K562 (cell line): Measurements from ENCODE around the gene NDUFAF8. TPM values are rescaled to one million over a fixed set of nuclear protein-coding genes. Genes with fewer than 3 reads are reported as not detected.

Source experiments
- FOXP1 ChIP-seq: sonication (generic); formaldehyde crosslinking; IDR thresholded peaks from 2 replicates; pipeline ENCODE4 v1.8.0; 2022; ENCODE audit warnings: mild to moderate bottlenecking, missing genetic modification reagents
- GMEB1 ChIP-seq: fragments of 250-450 bp; sonication (Bioruptor Pico); IDR thresholded peaks from 2 replicates; pipeline ENCODE4 v1.4.0; 2020; ENCODE audit warnings: mild to moderate bottlenecking
- GTF2E2 ChIP-seq: fragments of 200-800 bp; sonication (Bioruptor generic); IDR thresholded peaks from 2 replicates; pipeline ENCODE4 v1.6.1; 2016; ENCODE audit warnings: missing genetic modification characterization, missing compliant biosample characterization
- HIVEP1 ChIP-seq: fragments of 250-450 bp; sonication (Bioruptor Pico); IDR thresholded peaks from 2 replicates; pipeline ENCODE4 v1.4.0; 2020; ENCODE audit warnings: mild to moderate bottlenecking
- HNRNPL ChIP-seq: fragments of 200-400 bp; formaldehyde crosslinking; IDR thresholded peaks from 2 replicates; pipeline ENCODE4 v1.6.1; 2017; ENCODE audit warnings: low read depth, mild to moderate bottlenecking, low read length
- ILF3 ChIP-seq: fragments of 450-650 bp; IDR thresholded peaks from 2 replicates; pipeline ENCODE4 v1.6.1; 2018; ENCODE audit warnings: antibody characterized with exemption, mild to moderate bottlenecking, moderate library complexity, borderline replicate concordance
- IRF1 ChIP-seq: sonication (generic); formaldehyde crosslinking; IDR thresholded peaks from 2 replicates; pipeline ENCODE4 v1.8.0; 2022; ENCODE audit warnings: missing genetic modification reagents, mild to moderate bottlenecking, borderline replicate concordance
- KAT7 ChIP-seq: sonication (generic); formaldehyde crosslinking; IDR thresholded peaks from 2 replicates; pipeline ENCODE4 v1.8.0; 2022; ENCODE audit warnings: missing genetic modification reagents, mild to moderate bottlenecking, borderline replicate concordance
- MGA ChIP-seq: fragments of 450-650 bp; IDR thresholded peaks from 2 replicates; pipeline ENCODE4 v1.6.1; 2016; ENCODE audit warnings: mild to moderate bottlenecking, moderate library complexity
- RAD21 ChIP-seq, 2 experiments: fragments of 250-450 bp in 1 of 2; fragments of 450-650 bp in 1 of 2; sonication (Bioruptor Pico) in 1 of 2; formaldehyde crosslinking in 1 of 2; IDR thresholded peaks in 1 of 2; conservative IDR thresholded peaks in 1 of 2; 2 replicates each; pipeline versions ENCODE4 v1.4.0 to v1.8.0; 2020 to 2022; ENCODE audit warnings: mild to moderate bottlenecking in 2 of 2, moderate library complexity in 1 of 2
- TCF7 ChIP-seq: sonication (generic); IDR thresholded peaks from 2 replicates; pipeline ENCODE4 v1.6.1; 2016; ENCODE audit warnings: antibody characterized with exemption, borderline replicate concordance
- ZFPM2 ChIP-seq: fragments of 250-450 bp; sonication (Bioruptor Pico); IDR thresholded peaks from 2 replicates; pipeline ENCODE4 v1.5.1; 2022; ENCODE audit warnings: mild to moderate bottlenecking
- ZNF239 ChIP-seq: fragments of 250-450 bp; sonication (Bioruptor Pico); IDR thresholded peaks from 2 replicates; pipeline ENCODE4 v1.4.0; 2020; ENCODE audit warnings: mild to moderate bottlenecking
- ZSCAN29 ChIP-seq: fragments of 450-650 bp; IDR thresholded peaks from 2 replicates; pipeline ENCODE4 v1.6.1; 2017
- polyA plus RNA-seq, 8 experiments: library from polyadenylated mRNA; depleted of rRNA in 4 of 8; stranded (reverse) in 5 of 8; unstranded in 3 of 8; fragments of >200 nt; fragmentation: Nextera tagmentation in 2 of 8; fragmentation: Illumina TruSeq in 1 of 8; extraction: Ambion mirVana in 2 of 8; extraction: Trizol in 1 of 8; gene quantifications; 2 replicates each; pipeline versions ENCODE4 v1.2.1 to v1.2.3, GENCODE V29; 2011 to 2014; ENCODE audit warnings: inconsistent platforms in 1 of 8, missing spikeins in 1 of 8
- total RNA-seq, 7 experiments: library from RNA; depleted of rRNA in 6 of 7; stranded (reverse); fragments of >200 nt in 6 of 7; fragmentation: Illumina TruSeq in 2 of 7; extraction: Trizol in 2 of 7; gene quantifications; 2 replicates each; pipeline versions ENCODE4 v1.2.1 to v1.2.3, GENCODE V29; 2011 to 2021; ENCODE audit warnings: low replicate concordance in 1 of 7

The NDUFAF8 gene
- total and polyA plus RNA-seq, 9 of the 15 experiments (the other 6 are each of a cell fraction or from before 2014, with no cell fraction given): 13.5 to 144 (median 90.0) TPM

GRCh38 chr17:81193470-81194224 is 45.5 kb upstream of the NDUFAF8 start (continued):
- TF ChIP-seq MGA (peak; percentile 90), TCF7 (no peak), IRF1 (CRISPR knock-in tag) (no peak), ILF3 (no peak), RAD21 (CRISPR knock-in tag; conservative IDR thresholded peaks at IDR 0.05 in 1 of 2, IDR thresholded peaks at IDR 0.05 in 1 of 2) (no peak), FOXP1 (CRISPR knock-in tag) (no peak), HNRNPL (no peak), ZSCAN29 (no peak), ZFPM2 (CRISPR knock-in tag) (no peak), KAT7 (no peak), GMEB1 (peak; percentile 27; the same call in 1 of the 2 replicates), GTF2E2 (tag) (no peak), HIVEP1 (CRISPR knock-in tag) (no peak), ZNF239 (CRISPR knock-in tag) (no peak)
